HG02571 (cell line): ENCODE measurements around the gene GEN1.

ENCODE experiments used
- ATAC-seq: cut with Tn5 transposase; IDR thresholded peaks from one replicate; pipeline ENCODE4 v1.9.1; 2021; ENCODE audit warnings: mild to moderate bottlenecking, moderate library complexity; ENCODE audit not compliant: unreplicated experiment

Gene GEN1

DNA sequence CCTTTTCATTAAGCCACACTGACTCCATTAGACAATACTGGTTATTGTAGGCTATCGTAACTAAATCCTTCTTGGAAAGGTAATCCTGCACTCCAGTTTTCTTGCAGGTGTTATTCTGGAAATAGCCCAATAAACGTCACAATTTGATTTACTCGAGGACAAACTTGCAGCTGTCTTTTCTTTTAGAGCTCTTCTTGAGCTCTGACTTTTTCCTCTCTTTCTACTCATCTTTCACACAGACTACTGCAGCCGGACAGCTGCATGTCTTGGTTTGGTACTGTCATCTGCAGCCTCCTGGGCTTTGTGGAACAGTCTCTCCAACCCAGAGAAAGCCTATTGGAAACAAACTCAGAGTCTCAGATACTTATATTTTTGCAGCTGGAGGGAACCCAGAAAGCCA is 39.4 kb downstream of the GEN1 start:
- ATAC-seq = no peak

DNA sequence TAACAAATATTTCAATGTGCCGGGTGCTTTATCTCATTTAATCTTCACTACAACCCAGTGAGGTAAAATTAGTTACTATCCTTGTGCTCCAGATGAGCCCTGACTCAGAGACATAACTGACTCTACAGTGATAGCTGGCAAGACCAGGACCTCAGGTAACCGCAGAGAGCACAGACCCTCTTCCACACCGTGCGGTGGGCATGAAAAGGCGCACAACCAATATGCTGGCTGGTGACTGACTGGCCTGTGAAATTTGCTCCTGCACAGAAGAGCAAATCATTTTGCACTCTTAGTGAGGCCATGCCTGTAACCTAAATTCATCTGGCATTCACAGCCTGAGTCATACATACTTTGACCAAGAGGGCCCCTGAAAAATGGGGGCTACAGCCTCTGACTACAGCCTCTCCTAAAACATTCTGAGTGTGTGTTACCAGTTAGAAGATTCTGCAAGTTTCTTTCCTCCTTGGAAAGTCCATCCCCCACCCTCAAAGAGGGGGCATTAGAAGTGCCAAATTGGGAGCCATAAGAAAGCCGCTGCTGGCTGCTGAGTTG is 39.9 kb downstream of the GEN1 start:
- no peak for ATAC-seq

DNA sequence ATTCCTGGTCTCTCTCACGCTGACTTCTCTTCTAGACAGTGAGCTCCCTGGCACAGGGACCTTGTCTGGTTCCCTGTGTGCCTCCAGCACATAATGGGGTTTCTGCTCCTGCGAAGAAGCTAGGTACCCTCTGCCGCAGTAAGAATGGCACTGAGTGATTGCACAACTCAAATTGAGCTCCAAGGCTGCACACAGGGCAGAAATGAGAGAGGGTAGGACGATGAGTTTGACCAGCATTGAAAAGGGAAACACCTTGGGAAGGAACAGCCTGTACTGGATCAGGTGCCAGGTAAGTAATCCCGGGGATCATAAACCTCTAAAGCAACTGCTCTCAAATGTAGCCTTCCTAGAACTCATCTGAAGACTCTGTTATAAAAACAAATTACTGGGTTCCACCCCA is 41.4 kb downstream of the GEN1 start:
- ATAC-seq = no peak

DNA sequence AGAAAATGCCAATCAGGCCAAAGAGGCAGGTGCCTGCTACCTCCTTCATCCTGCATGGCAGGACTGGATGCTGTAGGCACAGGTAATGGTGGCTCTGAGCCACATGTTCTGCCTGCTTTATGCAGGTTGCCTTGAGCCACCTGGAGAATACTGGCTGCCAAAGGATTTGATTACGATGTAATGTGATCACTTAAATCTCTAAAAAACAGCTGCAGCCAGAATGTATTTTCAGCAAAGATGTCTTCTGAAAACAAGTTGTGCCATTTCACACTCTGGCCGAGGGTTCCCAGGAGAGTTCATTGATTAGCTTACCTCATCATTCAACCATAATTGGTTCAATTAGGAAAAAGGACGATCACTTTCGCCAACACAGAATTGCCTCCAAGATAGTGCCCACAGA is 44.4 kb downstream of the GEN1 start:
- no peak for ATAC-seq

GRCh38 chr2:17799301-17800120 is 45.6 kb downstream of the GEN1 start:
- ATAC-seq = no peak

- ATAC-seq = no peak
These were observed 46.3 kb downstream of the GEN1 start for GRCh38 chr2:17800219-17800618.

GRCh38 chr2:17800693-17801458 is 46.9 kb downstream of the GEN1 start:
- ATAC-seq = no peak

- no peak for ATAC-seq
These were observed 49.6 kb downstream of the GEN1 start for GRCh38 chr2:17803497-17803896.

- peak; percentile 54 for ATAC-seq
These were observed 50.4 kb downstream of the GEN1 start for GRCh38 chr2:17804358-17804757.

DNA sequence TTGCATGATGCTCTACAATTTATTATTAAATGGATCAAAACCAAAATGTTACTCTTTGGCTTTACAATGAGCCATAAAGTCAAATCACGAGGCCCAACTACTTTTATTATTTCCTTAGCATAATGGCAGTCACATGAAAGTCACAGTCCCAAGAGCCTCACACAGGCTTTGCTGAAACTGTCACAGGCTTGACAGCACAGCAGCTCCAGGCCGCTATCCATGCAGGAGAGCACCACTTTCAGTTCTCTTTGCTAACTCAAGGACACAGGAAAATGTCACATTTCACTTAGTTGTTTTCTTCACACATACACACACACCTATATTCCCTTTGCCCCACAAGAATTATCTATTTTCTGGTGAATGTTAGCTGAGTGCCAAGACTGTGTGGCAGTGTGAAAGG is 51.2 kb downstream of the GEN1 start:
- ATAC-seq = no peak

DNA sequence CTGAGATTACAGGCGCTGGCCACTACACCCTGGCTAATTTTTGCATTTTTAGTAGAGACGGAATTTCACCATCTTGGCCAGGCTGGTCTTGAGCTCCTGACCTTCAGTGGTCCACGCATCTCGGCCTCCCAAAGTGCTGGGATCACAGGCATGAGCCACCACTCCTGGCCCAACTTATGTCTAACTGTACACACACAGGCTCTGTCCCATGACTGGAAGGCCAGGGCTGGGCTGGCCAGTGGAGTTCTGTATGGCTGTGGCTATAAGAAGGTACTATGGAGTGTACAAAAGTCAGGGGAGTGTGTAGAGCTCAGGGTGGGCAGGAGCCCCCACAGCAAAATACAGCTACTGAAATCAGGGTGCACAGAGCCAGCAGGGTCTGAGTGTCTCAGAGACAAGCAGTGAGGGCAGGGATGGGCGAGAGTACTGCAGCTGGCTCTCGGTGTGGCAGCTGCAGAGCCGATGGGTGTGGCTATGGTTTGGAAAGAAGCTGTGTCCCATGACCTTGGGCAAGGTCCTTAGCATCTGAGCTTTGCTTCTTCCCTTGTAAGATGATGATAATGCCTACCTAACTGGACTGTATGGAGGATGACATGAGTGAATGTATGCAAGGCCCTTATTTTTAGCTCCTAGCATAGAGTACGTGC is 51.9 kb downstream of the GEN1 start:
- no peak for ATAC-seq

DNA sequence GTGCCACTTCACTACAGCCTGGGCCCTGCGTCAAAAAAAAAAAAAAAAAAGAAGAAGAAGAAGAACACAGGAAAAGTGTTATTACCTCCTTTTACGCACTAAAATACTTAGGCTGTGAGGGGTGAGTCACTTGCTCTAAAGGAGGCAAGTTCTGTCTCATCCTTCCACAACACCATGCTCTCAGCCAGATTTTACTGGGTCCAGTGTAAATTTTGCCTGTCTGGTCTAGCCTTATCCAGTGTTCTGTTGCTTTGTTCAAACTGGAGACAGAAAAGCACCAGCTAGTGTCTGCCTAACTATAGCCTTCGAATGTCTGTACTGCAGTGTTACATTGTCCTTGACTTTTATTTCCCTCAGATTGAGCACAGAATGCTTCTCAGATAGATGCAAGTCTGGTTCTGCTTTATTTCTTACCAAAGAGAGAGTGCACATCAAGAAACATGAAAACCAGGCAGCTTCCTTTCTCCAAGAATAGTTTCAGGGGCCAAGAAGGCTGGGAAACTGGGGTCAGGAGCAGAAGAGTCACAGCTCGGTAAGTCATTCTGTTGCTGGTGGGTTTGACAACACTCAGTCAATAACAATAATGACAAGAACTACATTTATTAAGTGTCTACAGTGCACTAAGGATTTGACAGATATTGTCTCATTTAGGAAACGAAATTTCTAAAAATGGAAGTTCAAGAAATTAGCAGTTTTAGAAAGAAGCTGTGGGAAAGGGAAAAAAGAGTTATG is 59.2 kb downstream of the GEN1 start:
- ATAC-seq = peak; percentile 39

- peak; percentile 89 for ATAC-seq
These were observed 60.0 kb downstream of the GEN1 start for GRCh38 chr2:17813742-17814473.

GRCh38 chr2:17814601-17815000 is 60.7 kb downstream of the GEN1 start:
- no peak for ATAC-seq

GRCh38 chr2:17815468-17816184 is 61.7 kb downstream of the GEN1 start:
- no peak for ATAC-seq

DNA sequence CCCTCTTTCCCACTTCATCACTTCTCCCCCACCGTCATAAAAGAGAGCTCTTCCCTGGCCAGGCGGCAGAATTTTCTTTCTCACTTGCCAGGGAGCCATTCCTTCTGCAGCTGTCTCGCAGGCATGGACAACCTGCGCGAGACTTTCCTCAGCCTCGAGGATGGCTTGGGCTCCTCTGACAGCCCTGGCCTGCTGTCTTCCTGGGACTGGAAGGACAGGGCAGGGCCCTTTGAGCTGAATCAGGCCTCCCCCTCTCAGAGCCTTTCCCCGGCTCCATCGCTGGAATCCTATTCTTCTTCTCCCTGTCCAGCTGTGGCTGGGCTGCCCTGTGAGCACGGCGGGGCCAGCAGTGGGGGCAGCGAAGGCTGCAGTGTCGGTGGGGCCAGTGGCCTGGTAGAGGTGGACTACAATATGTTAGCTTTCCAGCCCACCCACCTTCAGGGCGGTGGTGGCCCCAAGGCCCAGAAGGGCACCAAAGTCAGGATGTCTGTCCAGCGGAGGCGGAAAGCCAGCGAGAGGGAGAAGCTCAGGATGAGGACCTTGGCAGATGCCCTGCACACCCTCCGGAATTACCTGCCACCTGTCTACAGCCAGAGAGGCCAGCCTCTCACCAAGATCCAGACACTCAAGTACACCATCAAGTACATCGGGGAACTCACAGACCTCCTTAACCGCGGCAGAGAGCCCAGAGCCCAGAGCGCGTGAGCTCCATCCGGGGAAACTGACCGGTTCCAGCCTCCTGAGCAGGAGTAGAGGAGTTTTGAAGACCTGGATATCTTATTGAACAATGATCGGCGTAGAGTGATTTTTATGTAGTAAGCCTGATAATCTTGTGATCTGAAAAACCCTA is 62.7 kb downstream of the GEN1 start, which contains the start of gene MSGN1:
MSGN1 (plus strand) TSS at position 65 of the 850 bp plus-strand sequence; CDS start at position 124, 59 bp downstream.
- ATAC-seq = no peak

GRCh38 chr2:17818235-17818815 is 64.4 kb downstream of the GEN1 start:
- no peak for ATAC-seq

- no peak for ATAC-seq
These were observed 67.1 kb downstream of the GEN1 start for GRCh38 chr2:17821080-17821479.
